Small intestine (tissue), 7 donors: ENCODE results near the gene STK17B. TPM values are rescaled to one million over a fixed set of nuclear protein-coding genes. Genes with fewer than 3 reads are reported as not detected.

Experiments used
- DNase-seq, 2 donors: peaks; one replicate each; pipeline versions ENCODE4 v3.0.0 to v3.0.0-alpha.2; 2013
- FAIRE-seq: peaks from 2 replicates; lab custom pipeline; 2012; peaks lifted over from hg19 to GRCh38; lab: Jason Lieb, UNC
- H3K27ac ChIP-seq, 3 donors: one replicate each; pipeline ENCODE4 v1.5.1; 2013; ENCODE audit warnings: low read length in 2 of 3, mild to moderate bottlenecking in 2 of 3, control low read depth in 1 of 3, inconsistent platforms in 1 of 3, low read depth in 1 of 3, moderate library complexity in 1 of 3
- H3K27me3 ChIP-seq, 3 donors: one replicate each; pipeline ENCODE4 v1.6.1; 2013; ENCODE audit warnings: low read length in 3 of 3, inconsistent platforms in 1 of 3; ENCODE audit not compliant: control insufficient read depth in 3 of 3, insufficient read depth in 3 of 3
- H3K36me3 ChIP-seq, 3 donors: one replicate each; pipeline ENCODE4 v1.6.1; 2013; ENCODE audit warnings: low read length in 3 of 3, inconsistent platforms in 1 of 3, low read depth in 1 of 3, mild to moderate bottlenecking in 1 of 3, moderate library complexity in 1 of 3; ENCODE audit not compliant: control insufficient read depth in 3 of 3, insufficient read depth in 2 of 3
- H3K4me1 ChIP-seq, 3 donors: one replicate each; pipeline ENCODE4 v1.6.1; 2013; ENCODE audit warnings: low read length in 2 of 3, inconsistent platforms in 1 of 3, low read depth in 1 of 3, mild to moderate bottlenecking in 1 of 3, moderate library complexity in 1 of 3; ENCODE audit not compliant: control insufficient read depth in 3 of 3, insufficient read depth in 2 of 3
- H3K4me3 ChIP-seq, 3 donors: one replicate each; pipeline ENCODE4 v1.5.1; 2013; ENCODE audit warnings: low read length in 3 of 3, control low read depth in 1 of 3, inconsistent platforms in 1 of 3, low read depth in 1 of 3, mild to moderate bottlenecking in 1 of 3, moderate library complexity in 1 of 3
- H3K9me3 ChIP-seq, 2 donors: one replicate each; pipeline ENCODE4 v1.6.1; 2013; ENCODE audit warnings: low read depth in 1 of 2, low read length in 1 of 2; ENCODE audit not compliant: control insufficient read depth in 2 of 2, insufficient read depth in 1 of 2
- WGBS, 3 donors: extraction: QIAGEN DNeasy Blood & Tissue Kit; methylation state at CpG; one replicate each; pipeline ENCODE4 v1.1.7; 2013; 5-methylcytosine and 5-hydroxymethylcytosine counted together
- polyA plus RNA-seq, 4 donors: library from polyadenylated mRNA; stranded (reverse) in 3 of 4; unstranded in 1 of 4; fragments of 200-250 nt in 3 of 4; fragments of 120-200 nt in 1 of 4; gene quantifications; one replicate each; pipeline versions ENCODE4 v1.2.1 to v1.2.3, GENCODE V29; 2013
- donor health status: healthy with polysubstance abuse.
- donor health status: control.
- donor health status: control.
- donor health status: Bipolar disorder and iron deficiency.
- donor health status: healthy.

STK17B gene
- polyA plus RNA-seq, 4 donors = 6.7 to 27.7 (median 19.2) TPM

DNA sequence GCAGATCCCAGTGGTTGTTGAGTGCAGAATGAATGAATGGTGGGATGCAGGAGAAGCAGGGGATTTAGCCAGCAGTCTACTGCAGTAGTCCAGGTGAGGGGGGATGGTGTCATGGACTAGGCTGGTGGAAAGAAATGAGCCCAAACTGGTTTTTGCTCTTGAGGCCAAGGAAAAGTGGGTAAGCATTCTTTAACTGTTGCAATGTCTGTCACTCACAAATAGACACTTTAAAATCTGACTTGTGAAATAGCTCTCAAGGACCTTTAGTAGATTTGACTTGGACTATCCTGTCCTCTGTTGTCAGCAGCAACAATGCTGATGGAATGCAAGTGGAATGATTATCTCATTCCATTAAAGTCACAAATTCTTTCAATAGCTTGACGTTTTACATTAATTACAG is 37.5 kb upstream of the STK17B start:
- 91 to 97% (median 95%) methylated on average over 1 of the region's 1 CpG for WGBS, 3 donors
- Histone ChIP-seq H3K36me3 (no peaks in the 10 kb centered on the region), H3K4me3 (no peak overlapping the region), H3K27ac (no peak overlapping the region), H3K9me3 (no peaks in the 10 kb centered on the region), H3K4me1 (peaks cover 0 to 2% (median 0%) of the 10 kb centered on the region in 3 donors), H3K27me3 (no peaks in the 10 kb centered on the region)
- DNase-seq = no peak
- FAIRE-seq = no peak

DNA sequence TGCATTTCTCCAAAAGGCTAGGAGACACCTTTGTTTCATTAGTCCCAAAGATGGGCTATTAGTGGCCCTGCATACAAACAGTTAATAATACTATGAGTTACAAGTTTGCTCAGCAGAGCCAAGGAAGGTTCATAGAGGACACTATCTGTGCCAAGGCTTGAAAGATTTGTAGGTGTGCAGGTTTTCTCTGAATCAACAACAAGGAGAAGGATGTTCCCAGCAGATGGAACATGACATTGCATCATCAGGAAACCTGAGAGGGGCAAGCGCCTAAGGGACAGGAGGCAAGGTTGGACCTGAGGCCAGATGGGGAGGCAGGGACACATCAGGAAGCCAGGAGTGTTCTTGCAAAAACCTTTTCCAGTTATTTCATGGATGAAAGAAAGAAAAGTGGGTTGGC is 35.4 kb upstream of the STK17B start:
- H3K27ac ChIP-seq = no peak overlapping the region
- no peaks in the 10 kb centered on the region for H3K9me3 ChIP-seq
- WGBS, 3 donors = 84 to 91% (median 88%) methylated on average over 1 of the region's 1 CpG
- no peak overlapping the region for H3K4me3 ChIP-seq
- DNase-seq (no peak), FAIRE-seq (no peak)
- H3K27me3 ChIP-seq = no peaks in the 10 kb centered on the region
- no peaks in the 10 kb centered on the region for H3K36me3 ChIP-seq
- peaks cover 0 to 2% (median 0%) of the 10 kb centered on the region in 3 donors for H3K4me1 ChIP-seq

DNA sequence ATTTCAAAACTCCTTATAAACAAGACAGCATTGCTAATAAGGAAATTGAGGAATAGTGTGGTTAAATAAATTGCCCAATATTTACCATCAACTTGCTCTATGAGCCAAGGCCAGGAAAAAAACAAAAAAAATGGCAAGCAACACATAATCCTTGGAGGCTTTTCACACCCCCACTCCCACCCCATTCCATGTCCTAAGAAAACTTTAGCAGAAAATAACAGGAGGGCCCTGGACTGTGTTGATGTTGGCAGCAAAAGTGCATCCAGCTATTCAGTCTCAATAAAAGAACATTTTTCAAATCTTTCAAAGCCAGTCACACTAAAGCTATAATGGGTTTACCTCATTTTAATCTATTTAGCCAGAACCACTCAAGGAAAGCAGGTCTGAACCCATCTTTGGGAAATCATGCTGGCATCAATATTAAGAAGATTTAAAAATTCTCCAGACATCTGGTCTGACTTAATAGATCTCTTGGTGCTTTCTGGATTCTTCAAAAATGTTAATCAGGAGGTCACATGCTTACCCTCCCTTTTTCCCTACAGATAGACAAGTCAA is 34.6 kb upstream of the STK17B start:
- H3K4me1 ChIP-seq = peaks cover 0 to 2% (median 0%) of the 10 kb centered on the region in 3 donors
- no peaks in the 10 kb centered on the region for H3K27me3 ChIP-seq
- H3K4me3 ChIP-seq = no peak overlapping the region
- H3K36me3 ChIP-seq = no peaks in the 10 kb centered on the region
- no peak overlapping the region for H3K27ac ChIP-seq
- DNase-seq = no peak
- FAIRE-seq = no peak
- H3K9me3 ChIP-seq = no peaks in the 10 kb centered on the region

DNA sequence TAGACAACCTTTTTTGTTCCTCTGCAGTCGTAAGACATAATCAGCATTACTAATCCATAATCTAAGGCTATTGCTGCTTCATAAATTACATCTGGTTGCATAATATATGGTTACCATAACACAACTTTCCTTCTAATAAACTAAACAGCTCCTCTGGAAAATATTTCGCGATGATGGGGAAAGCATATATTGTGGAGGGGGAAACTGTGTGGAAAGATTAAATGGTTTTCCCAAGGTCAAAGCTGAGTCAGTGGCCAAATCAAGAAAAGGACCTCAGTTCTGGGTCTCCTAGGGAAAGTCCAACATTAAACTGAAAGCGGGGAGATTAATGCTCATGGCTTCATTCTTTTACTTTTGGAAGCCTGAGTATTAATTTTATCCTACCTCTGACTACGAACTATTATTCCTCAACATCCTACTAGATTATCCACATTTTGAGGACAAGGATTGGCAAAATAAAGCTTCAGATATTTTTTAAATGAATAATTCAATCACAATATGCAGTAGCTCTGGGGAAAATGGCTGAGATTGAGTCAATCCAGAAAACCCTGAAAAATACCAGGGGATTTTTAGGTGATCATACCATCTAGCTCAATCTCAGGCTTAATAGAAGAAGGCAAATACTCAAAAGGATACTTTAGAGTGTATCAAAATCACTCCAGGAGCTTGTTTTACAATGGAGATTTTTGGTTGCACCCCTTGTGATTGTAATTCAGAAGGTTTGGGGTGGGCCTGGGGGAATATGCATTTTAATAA is 33.8 kb upstream of the STK17B start:
- Histone ChIP-seq H3K9me3 (no peaks in the 10 kb centered on the region), H3K4me1 (peaks cover 0 to 2% (median 0%) of the 10 kb centered on the region in 3 donors), H3K36me3 (no peaks in the 10 kb centered on the region), H3K27ac (no peak overlapping the region), H3K27me3 (no peaks in the 10 kb centered on the region), H3K4me3 (no peak overlapping the region)
- FAIRE-seq (no peak), DNase-seq (no peak)
- 66 to 79% (median 73%) methylated on average over 5 of the region's 5 CpGs for WGBS, 3 donors

DNA sequence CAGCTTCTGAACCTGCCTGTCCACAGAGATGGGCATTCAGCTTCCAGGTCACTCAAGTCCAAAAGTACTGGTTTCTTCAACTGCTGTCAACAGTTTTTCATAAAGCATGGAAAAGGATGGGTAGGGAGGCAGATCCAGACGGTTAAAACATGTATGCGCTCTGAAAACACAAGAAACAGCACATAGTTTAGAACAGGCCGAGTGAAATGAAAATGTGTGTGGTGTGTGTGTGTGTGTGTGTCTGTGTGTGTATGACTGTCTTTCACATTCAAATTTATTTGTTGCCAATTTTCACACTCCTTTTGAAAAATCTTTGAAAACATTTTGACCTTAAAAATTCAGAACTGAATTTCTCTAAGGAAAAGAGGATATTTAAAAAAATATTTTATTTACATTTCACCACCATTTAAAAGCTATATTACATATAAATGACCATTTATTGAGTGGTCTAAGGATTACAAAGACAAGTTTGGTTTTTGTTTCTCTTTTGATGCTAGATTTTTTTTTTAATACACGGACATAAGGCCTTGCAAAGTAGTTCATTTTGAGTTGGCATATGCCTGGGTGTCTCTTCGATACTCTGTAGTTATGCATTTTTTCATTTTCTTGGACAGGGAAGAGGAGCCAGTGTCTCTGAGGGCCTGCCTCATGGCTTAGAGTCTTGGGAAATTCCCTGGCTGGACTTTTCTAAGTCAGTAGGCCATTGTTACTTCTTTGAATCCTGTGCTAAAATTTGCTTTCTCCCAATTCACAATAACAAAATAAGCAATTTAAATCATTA is 30.0 kb upstream of the STK17B start:
- peaks cover 0 to 2% (median 0%) of the 10 kb centered on the region in 3 donors for H3K4me1 ChIP-seq
- DNase-seq (no peak), FAIRE-seq (no peak)
- H3K9me3 ChIP-seq = no peaks in the 10 kb centered on the region
- no peaks in the 10 kb centered on the region for H3K36me3 ChIP-seq
- H3K27me3 ChIP-seq = no peaks in the 10 kb centered on the region
- H3K27ac ChIP-seq = peak overlapping the region in 2 of 3 donors; percentile 64 to 73
- H3K4me3 ChIP-seq = no peak overlapping the region
- whole genome bisulfite sequencing, 3 donors = 66 to 78% (median 72%) methylated on average over 5 of the region's 5 CpGs

DNA sequence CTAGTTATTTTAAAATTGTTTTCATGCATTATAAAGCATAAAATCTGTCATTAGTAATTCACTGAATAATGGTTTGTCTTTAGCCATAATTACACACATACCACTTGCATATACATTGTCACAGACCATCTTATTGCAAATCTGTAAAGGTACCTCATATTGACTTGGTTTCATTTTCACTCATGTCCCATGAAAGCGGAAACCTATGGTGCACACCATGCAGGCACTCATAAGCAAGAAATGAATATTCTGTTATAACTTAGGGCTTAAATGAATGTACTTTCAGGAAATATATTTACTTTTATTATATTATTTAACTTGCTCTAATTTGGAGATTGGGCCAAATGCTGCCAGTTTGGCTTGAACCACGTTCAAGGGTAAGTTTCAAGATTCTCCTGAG is 29.2 kb upstream of the STK17B start:
- Histone ChIP-seq H3K4me3 (no peak overlapping the region), H3K27me3 (no peaks in the 10 kb centered on the region), H3K36me3 (no peaks in the 10 kb centered on the region), H3K27ac (peak overlapping the region in 2 of 3 donors; percentile 64 to 73), H3K4me1 (peaks cover 0 to 2% (median 0%) of the 10 kb centered on the region in 3 donors), H3K9me3 (no peaks in the 10 kb centered on the region)
- DNase-seq (no peak), FAIRE-seq (no peak)
- 64 to 86% (median 74%) methylated on average over 2 of the region's 2 CpGs for WGBS, 3 donors

DNA sequence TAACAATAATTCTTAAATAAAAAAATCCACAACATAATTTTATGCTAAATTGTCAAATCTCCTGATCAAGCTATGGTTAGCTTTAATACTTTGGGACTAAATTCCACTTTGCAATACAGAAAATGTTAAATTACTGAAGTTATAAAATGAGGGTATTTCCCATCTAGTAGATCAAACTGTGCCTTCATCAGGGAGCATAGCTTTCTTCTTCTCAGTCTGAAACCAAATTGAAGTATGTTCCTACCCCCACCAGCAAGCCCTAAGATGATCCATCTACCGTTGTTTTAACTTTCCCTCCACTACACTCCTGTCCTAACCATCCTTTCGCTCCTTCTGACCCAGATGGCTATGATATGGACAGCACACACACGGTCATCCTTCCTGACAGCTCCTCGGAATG is 24.4 kb upstream of the STK17B start:
- no peaks in the 10 kb centered on the region for H3K36me3 ChIP-seq
- DNase-seq = no peak
- no peak for FAIRE-seq
- no peaks in the 10 kb centered on the region for H3K27me3 ChIP-seq
- H3K9me3 ChIP-seq = no peaks in the 10 kb centered on the region
- H3K27ac ChIP-seq = no peak overlapping the region
- WGBS, 3 donors = 88 to 94% (median 93%) methylated on average over 4 of the region's 4 CpGs
- H3K4me1 ChIP-seq = no peaks in the 10 kb centered on the region
- H3K4me3 ChIP-seq = no peak overlapping the region

DNA sequence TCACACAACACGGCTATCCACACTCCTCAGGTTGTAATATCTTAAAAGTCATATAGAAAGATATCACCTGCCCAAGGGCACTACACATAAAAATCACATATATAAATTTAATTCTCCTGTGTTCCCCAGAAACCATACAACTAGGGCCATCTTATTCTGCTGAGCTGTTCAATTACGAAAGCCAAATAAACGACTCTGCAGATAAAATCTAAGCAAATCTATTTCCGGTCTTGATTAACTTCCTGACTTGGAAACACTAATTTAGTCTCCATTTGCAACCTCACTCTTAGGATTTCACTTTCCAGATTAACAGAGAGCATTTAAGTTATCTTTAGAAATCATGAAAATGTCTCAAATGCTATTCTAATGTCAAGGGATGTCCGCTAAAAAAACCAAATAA is 23.9 kb upstream of the STK17B start:
- Histone ChIP-seq H3K4me1 (no peaks in the 10 kb centered on the region), H3K4me3 (no peak overlapping the region), H3K27ac (no peak overlapping the region), H3K27me3 (no peaks in the 10 kb centered on the region), H3K36me3 (no peaks in the 10 kb centered on the region), H3K9me3 (no peaks in the 10 kb centered on the region)
- FAIRE-seq (no peak), DNase-seq (no peak)
- WGBS, 3 donors = 65 to 73% (median 70%) methylated on average over 5 of the region's 5 CpGs
